ENCODE measurements around the gene LVRN. TPM values are rescaled to one million over a fixed set of nuclear protein-coding genes. Genes with fewer than 3 reads are reported as not detected.

LVRN gene
- total RNA-seq, 4 donors from 2014 or later = 3.0 to 5.5 (median 4.4) TPM

- 80 to 100% methylated on average over 1 to 2 of the region's 2 CpGs for WGBS, 2 donors (ENCODE audit: low coverage in 1 of 2)
- TF ChIP-seq CTCF (IDR thresholded peaks at IDR 0.05) (no peak), POLR2AphosphoS5 (IDR thresholded peaks at IDR 0.05) (no peak), EP300 (IDR thresholded peaks at IDR 0.05) (no peak), POLR2A (IDR thresholded peaks at IDR 0.05) (no peak)
- H3K27ac ChIP-seq = peak overlapping the region in 3 of 4 donors; percentile 38 to 51 (median 42)
Measured at GRCh38 chr5:115978779-115979178, 16.5 kb downstream of the LVRN start.

GRCh38 chr5:115979201-115980041, 17.1 kb downstream of the LVRN start:
- 46 to 53% methylated on average over 3 of the region's 3 CpGs for WGBS, 2 donors (ENCODE audit: low coverage in 1 of 2)
- peak; percentile 84 for ATAC-seq
- H3K4me1 ChIP-seq = peaks cover 0 to 17% (median 0%) of the 10 kb centered on the region in 3 donors

More at GRCh38 chr5:115978779-115979178, 16.5 kb downstream of the LVRN start:
- ATAC-seq = peak; percentile 8
- Histone ChIP-seq H3K4me1 (peaks cover 0 to 17% (median 0%) of the 10 kb centered on the region in 3 donors), H3K27me3 (no peaks in the 10 kb centered on the region), H3K4me3 (no peak overlapping the region), H3K9me3 (no peaks in the 10 kb centered on the region), H3K36me3 (no peaks in the 10 kb centered on the region)

GRCh38 chr5:115983519-115983918, 21.2 kb downstream of the LVRN start:
- H3K36me3 ChIP-seq = no peaks in the 10 kb centered on the region
- WGBS, 2 donors (ENCODE audit: low coverage in 1 of 2) = 95 to 100% methylated on average over 1 of the region's 1 CpG
- no peak overlapping the region for H3K4me3 ChIP-seq
- H3K27ac ChIP-seq = no peak overlapping the region
- no peaks in the 10 kb centered on the region for H3K9me3 ChIP-seq
- no peaks in the 10 kb centered on the region for H3K27me3 ChIP-seq
- H3K4me1 ChIP-seq = peaks cover 0 to 12% (median 0%) of the 10 kb centered on the region in 3 donors
- ATAC-seq = no peak
- no peak for TF ChIP-seq CTCF (IDR thresholded peaks at IDR 0.05)
- no peak for TF ChIP-seq POLR2AphosphoS5 (IDR thresholded peaks at IDR 0.05)
- TF ChIP-seq POLR2A (IDR thresholded peaks at IDR 0.05) = no peak
- no peak for TF ChIP-seq EP300 (IDR thresholded peaks at IDR 0.05)

More at GRCh38 chr5:115979201-115980041, 17.1 kb downstream of the LVRN start:
- Histone ChIP-seq H3K9me3 (no peaks in the 10 kb centered on the region), H3K4me3 (no peak overlapping the region), H3K27me3 (no peaks in the 10 kb centered on the region), H3K27ac (peak overlapping the region in 3 of 4 donors; percentile 42 to 51 (median 42)), H3K36me3 (no peaks in the 10 kb centered on the region)
- TF ChIP-seq POLR2AphosphoS5 (IDR thresholded peaks at IDR 0.05) (peak; percentile 35), EP300 (IDR thresholded peaks at IDR 0.05) (no peak), POLR2A (IDR thresholded peaks at IDR 0.05) (no peak), CTCF (IDR thresholded peaks at IDR 0.05) (no peak)

GRCh38 chr5:115985802-115986757, 23.8 kb downstream of the LVRN start:
- Histone ChIP-seq H3K4me1 (peaks cover 0 to 8% (median 0%) of the 10 kb centered on the region in 3 donors), H3K27ac (no peak overlapping the region), H3K9me3 (no peaks in the 10 kb centered on the region), H3K36me3 (no peaks in the 10 kb centered on the region), H3K27me3 (no peaks in the 10 kb centered on the region), H3K4me3 (no peak overlapping the region)
- ATAC-seq = no peak
- no peak for TF ChIP-seq CTCF (IDR thresholded peaks at IDR 0.05)
- TF ChIP-seq EP300 (IDR thresholded peaks at IDR 0.05) = no peak
- TF ChIP-seq POLR2AphosphoS5 (IDR thresholded peaks at IDR 0.05) = no peak
- TF ChIP-seq POLR2A (IDR thresholded peaks at IDR 0.05) = no peak
- WGBS, 2 donors (ENCODE audit: low coverage in 1 of 2) = 46% methylated on average over 7 to 9 of the region's 10 CpGs

All from gastroesophageal sphincter (tissue), 4 donors.